Left ventricle myocardium inferior (tissue), 1 donor: Measurements from ENCODE around the gene SPIB. TPM values are rescaled to one million over a fixed set of nuclear protein-coding genes. Genes with fewer than 3 reads are reported as not detected.

Source experiments
- DNase-seq: peaks from one replicate; pipeline ENCODE4 v3.0.0-alpha.2; 2020
- H3K27ac ChIP-seq: fragments of 200-600 bp; replicated peaks from 2 replicates; pipeline ENCODE4 v1.8.0; 2021
- H3K27me3 ChIP-seq: fragments of 200-600 bp; 2 replicates; pipeline ENCODE4 v1.8.0; 2021; ENCODE audit warnings: low read depth
- H3K36me3 ChIP-seq: fragments of 200-600 bp; 2 replicates; pipeline ENCODE4 v1.8.0; 2021
- H3K4me1 ChIP-seq: fragments of 200-600 bp; 2 replicates; pipeline ENCODE4 v1.8.0; 2021
- H3K4me3 ChIP-seq: fragments of 200-600 bp; 2 replicates; pipeline ENCODE4 v1.8.0; 2021; ENCODE audit warnings: mild to moderate bottlenecking, moderate library complexity
- H3K9me3 ChIP-seq: fragments of 200-600 bp; replicated peaks from 2 replicates; pipeline ENCODE4 v1.8.0; 2021
- intact Hi-C: fragments of 100-400 bp; cut with micrococcal nuclease; formaldehyde crosslinking; loops from one replicate; pipeline ENCODE4 v1.11.0; 2022
- total RNA-seq: library from RNA; stranded (reverse); fragmentation: NEBNext Ultra II Directional; extraction: Animal tissue kit (Norgen Biotek cat#: 25700); gene quantifications from one replicate; pipeline ENCODE4 v1.2.1, GENCODE V29; 2021
- TF ChIP-seq, protein P1 (sequence below): fragments of 200-600 bp; IDR thresholded peaks from 2 replicates; pipeline ENCODE4 v1.8.0; 2021; ENCODE audit warnings: antibody characterized with exemption, mild to moderate bottlenecking, borderline replicate concordance
- donor health status: DM: no; HTN: yes; CAD: no; lungs with severe emphysema.

The SPIB gene
- total RNA-seq, 1 donor from 2014 or later, result not detected

GRCh38 chr19:50444059-50444458 lies 25.3 kb downstream of the SPIB start:
- DNase-seq, result no peak
- intact Hi-C loops, result no loop called here
- Histone ChIP-seq H3K36me3 (no peaks in the 10 kb centered on the region), H3K27me3 (peaks cover 6% of the 10 kb centered on the region), H3K27ac (no peak overlapping the region), H3K4me3 (no peak overlapping the region), H3K9me3 (peaks cover 4% of the 10 kb centered on the region), H3K4me1 (no peaks in the 10 kb centered on the region)
- TF ChIP-seq, protein P1, sequence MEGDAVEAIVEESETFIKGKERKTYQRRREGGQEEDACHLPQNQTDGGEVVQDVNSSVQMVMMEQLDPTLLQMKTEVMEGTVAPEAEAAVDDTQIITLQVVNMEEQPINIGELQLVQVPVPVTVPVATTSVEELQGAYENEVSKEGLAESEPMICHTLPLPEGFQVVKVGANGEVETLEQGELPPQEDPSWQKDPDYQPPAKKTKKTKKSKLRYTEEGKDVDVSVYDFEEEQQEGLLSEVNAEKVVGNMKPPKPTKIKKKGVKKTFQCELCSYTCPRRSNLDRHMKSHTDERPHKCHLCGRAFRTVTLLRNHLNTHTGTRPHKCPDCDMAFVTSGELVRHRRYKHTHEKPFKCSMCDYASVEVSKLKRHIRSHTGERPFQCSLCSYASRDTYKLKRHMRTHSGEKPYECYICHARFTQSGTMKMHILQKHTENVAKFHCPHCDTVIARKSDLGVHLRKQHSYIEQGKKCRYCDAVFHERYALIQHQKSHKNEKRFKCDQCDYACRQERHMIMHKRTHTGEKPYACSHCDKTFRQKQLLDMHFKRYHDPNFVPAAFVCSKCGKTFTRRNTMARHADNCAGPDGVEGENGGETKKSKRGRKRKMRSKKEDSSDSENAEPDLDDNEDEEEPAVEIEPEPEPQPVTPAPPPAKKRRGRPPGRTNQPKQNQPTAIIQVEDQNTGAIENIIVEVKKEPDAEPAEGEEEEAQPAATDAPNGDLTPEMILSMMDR, result no peak

GRCh38 chr19:50447053-50447452 lies 28.3 kb downstream of the SPIB start:
- H3K27me3 ChIP-seq, result peaks cover 21% of the 10 kb centered on the region
- TF ChIP-seq, protein P1, result no peak
- DNase-seq, result no peak
- no peaks in the 10 kb centered on the region for H3K36me3 ChIP-seq
- no peak overlapping the region for H3K4me3 ChIP-seq
- intact Hi-C loops, result no loop called here
- peaks cover 4% of the 10 kb centered on the region for H3K9me3 ChIP-seq
- no peak overlapping the region for H3K27ac ChIP-seq
- no peaks in the 10 kb centered on the region for H3K4me1 ChIP-seq

GRCh38 chr19:50447750-50448149 lies 29.0 kb downstream of the SPIB start:
- intact Hi-C loops, result no loop called here
- TF ChIP-seq, protein P1, result no peak
- Histone ChIP-seq H3K36me3 (no peaks in the 10 kb centered on the region), H3K4me3 (no peak overlapping the region), H3K4me1 (no peaks in the 10 kb centered on the region), H3K9me3 (peaks cover 4% of the 10 kb centered on the region), H3K27ac (no peak overlapping the region), H3K27me3 (peaks cover 21% of the 10 kb centered on the region)
- DNase-seq, result no peak

- peaks cover 4% of the 10 kb centered on the region for H3K9me3 ChIP-seq
- DNase-seq, result no peak
- H3K27ac ChIP-seq, result no peak overlapping the region
- H3K4me3 ChIP-seq, result no peak overlapping the region
- H3K36me3 ChIP-seq, result no peaks in the 10 kb centered on the region
- no peaks in the 10 kb centered on the region for H3K4me1 ChIP-seq
- peaks cover 24% of the 10 kb centered on the region for H3K27me3 ChIP-seq
- TF ChIP-seq, protein P1, result no peak
- intact Hi-C loops, result no loop called here
Measured at GRCh38 chr19:50449236-50449899, 30.6 kb downstream of the SPIB start.

- H3K27ac ChIP-seq, result no peak overlapping the region
- H3K4me1 ChIP-seq, result no peaks in the 10 kb centered on the region
- H3K9me3 ChIP-seq, result peaks cover 4% of the 10 kb centered on the region
- peaks cover 27% of the 10 kb centered on the region for H3K27me3 ChIP-seq
- DNase-seq, result no peak
- H3K36me3 ChIP-seq, result no peaks in the 10 kb centered on the region
- intact Hi-C loops, result no loop called here
- TF ChIP-seq, protein P1, result no peak
- no peak overlapping the region for H3K4me3 ChIP-seq
Measured at GRCh38 chr19:50450369-50451222, 31.9 kb downstream of the SPIB start.
